22Rv1 (cell line): Measurements from ENCODE around the gene ENC1.

Source experiments
- CTCF ChIP-seq: fragments of 450-650 bp; IDR thresholded peaks from 2 replicates; pipeline ENCODE4 v1.5.1; 2017; ENCODE audit warnings: mild to moderate bottlenecking
- ZFX ChIP-seq: fragments of 450-650 bp; IDR thresholded peaks from 2 replicates; pipeline ENCODE4 v1.6.1; 2017; ENCODE audit warnings: antibody characterized with exemption, borderline replicate concordance

- TF ChIP-seq CTCF (no peak), ZFX (no peak)
Observed at GRCh38 chr5:74634611-74635286, 5.8 kb downstream of the ENC1 start.
